Esophagus (tissue), 2 donors: ENCODE results near the gene ACSF3. TPM values are rescaled to one million over a fixed set of nuclear protein-coding genes. Genes with fewer than 3 reads are reported as not detected.

Experiments used
- H3K27ac ChIP-seq, 2 donors: one replicate each; pipeline ENCODE4 v1.5.1; 2013; ENCODE audit warnings: low read depth in 2 of 2, mild to moderate bottlenecking in 2 of 2, inconsistent platforms in 1 of 2, low read length in 1 of 2, moderate library complexity in 1 of 2
- H3K27me3 ChIP-seq, 2 donors: one replicate each; pipeline ENCODE4 v1.6.1; 2013; ENCODE audit warnings: low read length in 2 of 2, control low read depth in 1 of 2, mild to moderate bottlenecking in 1 of 2; ENCODE audit not compliant: insufficient read depth in 2 of 2, control insufficient read depth in 1 of 2
- H3K36me3 ChIP-seq, 2 donors: one replicate each; pipeline ENCODE4 v1.6.1; 2013; ENCODE audit warnings: low read length in 1 of 2; ENCODE audit not compliant: control insufficient read depth in 2 of 2, insufficient read depth in 2 of 2
- H3K4me1 ChIP-seq, 2 donors: one replicate each; pipeline ENCODE4 v1.6.1; 2013; ENCODE audit warnings: low read length in 1 of 2; ENCODE audit not compliant: control insufficient read depth in 2 of 2, insufficient read depth in 2 of 2
- H3K4me3 ChIP-seq, 2 donors: one replicate each; pipeline ENCODE4 v1.5.1; 2013; ENCODE audit warnings: low read length in 2 of 2, mild to moderate bottlenecking in 2 of 2, low read depth in 1 of 2, moderate library complexity in 1 of 2
- H3K9me3 ChIP-seq, 2 donors: one replicate each; pipeline ENCODE4 v1.6.1; 2013; ENCODE audit warnings: mild to moderate bottlenecking in 2 of 2, low read depth in 1 of 2, low read length in 1 of 2, moderate library complexity in 1 of 2; ENCODE audit not compliant: control insufficient read depth in 2 of 2, insufficient read depth in 1 of 2
- WGBS, 2 donors: extraction: QIAGEN DNeasy Blood & Tissue Kit; methylation state at CpG; one replicate each; pipeline ENCODE4 v1.1.7; 2013; 5-methylcytosine and 5-hydroxymethylcytosine counted together
- polyA plus RNA-seq, 2 donors: library from polyadenylated mRNA; stranded (reverse); fragments of 200-250 nt; gene quantifications; one replicate each; pipeline ENCODE4 v1.2.3, GENCODE V29; 2013
- donor health status: healthy with polysubstance abuse.
- donor health status: Bipolar disorder and iron deficiency.

ACSF3 gene
- polyA plus RNA-seq, 2 donors = 14.1 to 22.3 TPM

DNA sequence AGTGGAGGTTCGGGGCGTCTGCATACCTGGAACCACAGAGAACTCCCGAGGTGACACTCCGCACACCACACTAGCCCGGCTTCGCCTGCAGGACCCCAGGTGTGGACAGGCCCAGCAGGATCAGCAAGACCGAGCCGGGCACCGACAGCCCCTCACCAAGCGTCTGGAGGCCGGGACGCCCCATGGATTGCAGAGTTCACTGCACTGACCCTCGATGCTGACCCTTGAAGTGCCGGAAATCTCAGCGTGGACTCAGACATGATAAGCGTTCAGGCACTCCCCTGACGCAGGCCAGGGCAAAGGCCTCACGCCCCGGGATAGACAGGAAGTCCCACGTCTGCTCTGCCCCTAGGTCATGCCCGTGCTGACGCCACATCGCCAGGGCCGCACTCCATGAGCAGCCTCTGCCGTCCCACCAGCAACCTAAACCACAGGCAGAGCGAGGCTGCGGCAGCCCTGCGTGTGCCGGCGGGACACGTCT is 26.0 kb downstream of the ACSF3 start:
- peaks cover 6 to 47% of the 10 kb centered on the region in 2 donors for H3K36me3 ChIP-seq
- WGBS, 2 donors = 90 to 92% methylated on average over 31 of the region's 31 CpGs
- no peaks in the 10 kb centered on the region for H3K9me3 ChIP-seq
- H3K4me3 ChIP-seq = no peak overlapping the region
- peaks cover 3 to 10% of the 10 kb centered on the region in 2 donors for H3K4me1 ChIP-seq
- no peaks in the 10 kb centered on the region for H3K27me3 ChIP-seq
- no peak overlapping the region for H3K27ac ChIP-seq

- peaks cover 6 to 46% of the 10 kb centered on the region in 2 donors for H3K36me3 ChIP-seq
- no peaks in the 10 kb centered on the region for H3K9me3 ChIP-seq
- peaks cover 3 to 9% of the 10 kb centered on the region in 2 donors for H3K4me1 ChIP-seq
- H3K27me3 ChIP-seq = no peaks in the 10 kb centered on the region
- no peak overlapping the region for H3K4me3 ChIP-seq
- no peak overlapping the region for H3K27ac ChIP-seq
- 91 to 95% methylated on average over 14 of the region's 14 CpGs for WGBS, 2 donors
These were observed 26.6 kb downstream of the ACSF3 start for GRCh38 chr16:89120281-89120680.

- WGBS, 2 donors = 90 to 92% methylated on average over 15 of the region's 15 CpGs
These were observed 27.3 kb downstream of the ACSF3 start for GRCh38 chr16:89120921-89121351.

GRCh38 chr16:89121691-89122321 is 28.2 kb downstream of the ACSF3 start:
- WGBS, 2 donors = 89 to 91% methylated on average over 23 to 24 of the region's 24 CpGs
- peaks cover 6 to 39% of the 10 kb centered on the region in 2 donors for H3K36me3 ChIP-seq
- no peak overlapping the region for H3K27ac ChIP-seq

More at GRCh38 chr16:89120921-89121351, 27.3 kb downstream of the ACSF3 start:
- Histone ChIP-seq H3K4me3 (no peak overlapping the region), H3K36me3 (peaks cover 6 to 46% of the 10 kb centered on the region in 2 donors), H3K27ac (no peak overlapping the region), H3K4me1 (peaks cover 3 to 9% of the 10 kb centered on the region in 2 donors), H3K27me3 (no peaks in the 10 kb centered on the region), H3K9me3 (no peaks in the 10 kb centered on the region)

DNA sequence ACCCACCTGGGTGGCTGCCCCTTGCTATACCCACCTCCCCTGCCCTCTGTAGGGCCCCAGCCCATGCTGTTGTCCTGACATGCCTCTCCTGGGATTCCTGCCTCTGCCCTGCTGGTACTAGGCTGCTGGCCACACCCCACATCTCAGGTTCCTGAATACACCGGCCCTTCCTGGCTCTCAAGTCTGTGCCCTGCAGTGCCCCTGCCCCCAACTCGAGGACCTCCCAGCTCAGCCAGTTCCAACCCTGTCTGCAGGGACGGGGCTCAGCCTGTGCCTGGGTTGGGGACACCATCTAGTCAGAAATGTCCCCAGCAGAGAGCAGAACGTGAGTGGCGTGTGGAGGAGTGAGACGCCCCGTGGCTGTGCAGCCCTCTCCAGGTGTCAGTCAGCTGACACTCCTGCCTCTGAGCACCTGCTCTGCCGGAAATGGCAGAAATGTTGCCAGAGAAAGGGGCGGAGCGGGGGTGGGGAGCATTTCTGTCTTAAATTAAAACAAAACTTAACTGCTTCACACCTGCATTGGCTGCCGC is 28.7 kb downstream of the ACSF3 start:
- Histone ChIP-seq H3K4me3 (no peak overlapping the region), H3K27ac (peak overlapping the region in 1 of 2 donors; percentile 20), H3K4me1 (peaks cover 3 to 9% of the 10 kb centered on the region in 2 donors), H3K36me3 (peaks cover 6 to 33% of the 10 kb centered on the region in 2 donors), H3K27me3 (no peaks in the 10 kb centered on the region), H3K9me3 (no peaks in the 10 kb centered on the region)
- WGBS, 2 donors = 58 to 59% methylated on average over 11 of the region's 11 CpGs

More at GRCh38 chr16:89121691-89122321, 28.2 kb downstream of the ACSF3 start:
- Histone ChIP-seq H3K9me3 (no peaks in the 10 kb centered on the region), H3K4me1 (peaks cover 3 to 9% of the 10 kb centered on the region in 2 donors), H3K27me3 (no peaks in the 10 kb centered on the region), H3K4me3 (no peak overlapping the region)

GRCh38 chr16:89123001-89123830 is 29.6 kb downstream of the ACSF3 start:
- H3K4me1 ChIP-seq = peaks cover 3 to 9% of the 10 kb centered on the region in 2 donors
- H3K27me3 ChIP-seq = no peaks in the 10 kb centered on the region
- no peaks in the 10 kb centered on the region for H3K9me3 ChIP-seq
- 86 to 88% methylated on average over 25 of the region's 25 CpGs for WGBS, 2 donors
- no peak overlapping the region for H3K27ac ChIP-seq
- H3K36me3 ChIP-seq = peaks cover 6 to 28% of the 10 kb centered on the region in 2 donors
- H3K4me3 ChIP-seq = no peak overlapping the region

DNA sequence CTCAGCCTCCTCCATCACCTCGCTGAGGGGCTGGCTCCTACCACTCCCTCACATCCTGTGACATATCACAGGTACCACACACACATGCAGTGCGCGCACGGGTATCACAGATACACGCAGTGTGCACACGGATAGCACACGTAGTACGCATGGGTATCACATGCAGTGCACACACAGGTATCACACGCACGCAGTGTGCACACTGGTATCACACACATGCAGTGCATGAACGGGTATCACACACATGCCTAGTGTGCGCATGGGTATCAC is 30.1 kb downstream of the ACSF3 start:
- Histone ChIP-seq H3K27ac (no peak overlapping the region), H3K36me3 (peaks cover 6 to 28% of the 10 kb centered on the region in 2 donors), H3K9me3 (no peaks in the 10 kb centered on the region), H3K27me3 (no peaks in the 10 kb centered on the region), H3K4me3 (no peak overlapping the region), H3K4me1 (peaks cover 3 to 9% of the 10 kb centered on the region in 2 donors)
- WGBS, 2 donors = 96 to 99% methylated on average over 12 of the region's 12 CpGs

DNA sequence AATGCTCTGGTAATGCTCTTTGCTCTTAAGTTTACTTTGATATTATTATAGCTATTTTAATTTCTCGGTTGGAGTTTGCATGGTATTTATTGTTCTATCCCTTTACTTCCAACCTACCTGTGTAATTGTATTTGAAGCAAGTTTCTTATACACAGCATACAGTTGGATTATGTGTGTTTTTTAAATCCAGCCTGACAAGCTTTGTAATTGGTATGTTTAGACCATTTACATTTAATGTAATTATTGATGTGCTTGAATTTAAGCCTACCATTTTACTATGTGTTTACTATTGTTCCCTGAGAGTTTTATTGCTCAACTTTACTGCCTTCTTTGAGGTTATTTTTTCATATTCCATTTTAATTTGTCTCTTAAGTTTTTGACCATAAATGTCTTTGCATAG is 35.7 kb downstream of the ACSF3 start:
- H3K4me1 ChIP-seq = no peaks in the 10 kb centered on the region
- 93 to 95% methylated on average over 1 of the region's 1 CpG for WGBS, 2 donors
- no peaks in the 10 kb centered on the region for H3K27me3 ChIP-seq
- H3K27ac ChIP-seq = no peak overlapping the region
- peaks cover 6 to 20% of the 10 kb centered on the region in 2 donors for H3K36me3 ChIP-seq
- H3K9me3 ChIP-seq = no peaks in the 10 kb centered on the region
- H3K4me3 ChIP-seq = no peak overlapping the region

GRCh38 chr16:89130448-89130847 is 36.8 kb downstream of the ACSF3 start:
- peaks cover 6 to 25% of the 10 kb centered on the region in 2 donors for H3K36me3 ChIP-seq
- no peaks in the 10 kb centered on the region for H3K9me3 ChIP-seq
- no peak overlapping the region for H3K4me3 ChIP-seq
- no peaks in the 10 kb centered on the region for H3K4me1 ChIP-seq
- WGBS, 2 donors = 96 to 98% methylated on average over 5 of the region's 5 CpGs
- H3K27ac ChIP-seq = no peak overlapping the region
- H3K27me3 ChIP-seq = no peaks in the 10 kb centered on the region
